Left colon (tissue), 2 donors: ENCODE measurements around the gene BFSP2. TPM values are rescaled to one million over a fixed set of nuclear protein-coding genes. Genes with fewer than 3 reads are reported as not detected.

Experiments
- ATAC-seq: fragments of 200-7000 bp; cut with Tn5 transposase; one replicate; pipeline ENCODE4 v1.9.1; 2020; ENCODE audit warnings: mild to moderate bottlenecking, moderate library complexity
- DNase-seq, 2 donors: peaks; one replicate each; pipeline ENCODE4 v3.0.0-alpha.2; 2020
- intact Hi-C, 2 donors: fragments of 100-400 bp; cut with DNase I in 1 of 2; cut with micrococcal nuclease in 1 of 2; formaldehyde crosslinking; loops; one replicate each; pipeline versions ENCODE4 v1.11.2 to v1.14.0; 2022; cut with DNase I, micrococcal nuclease
- total RNA-seq, 2 donors: library from RNA; stranded (reverse); fragmentation: NEBNext Ultra II Directional; extraction: Animal tissue kit (Norgen Biotek cat#: 25700); gene quantifications; one replicate each; pipeline ENCODE4 v1.2.1, GENCODE V29; 2021
- donor health status: DM: no; HTN: no; CAD: no.
- donor health status: DM: yes; HTN: yes; CAD: no.

Gene BFSP2
- total RNA-seq, 2 donors from 2014 or later: not detected

DNA sequence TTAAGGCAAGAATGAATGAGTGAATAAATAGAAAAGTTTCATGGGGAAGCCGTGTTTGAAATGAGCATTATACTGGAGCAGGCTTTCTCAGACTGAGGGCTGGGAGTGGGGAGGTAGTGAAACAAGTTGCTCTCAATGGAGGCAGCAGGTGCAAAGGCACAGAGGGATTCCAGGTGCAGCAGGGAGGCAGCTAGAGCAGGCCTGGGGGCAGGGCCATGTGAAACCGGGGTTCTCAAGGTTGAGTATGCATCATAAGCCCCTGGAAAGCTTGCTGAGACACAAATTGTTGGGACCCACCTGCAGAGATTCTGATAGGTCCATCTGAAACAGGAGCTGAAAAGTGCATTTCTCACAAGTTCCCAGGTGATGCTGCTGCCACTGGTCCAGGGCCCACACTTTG lies 45.3 kb downstream of the BFSP2 start:
- DNase-seq (peak in 1 of 2 donors; percentile 37), ATAC-seq (no peak)
- intact Hi-C loops: no loop called here

- intact Hi-C loops: no loop called here
- ATAC-seq: no peak
- no peak for DNase-seq
These were observed 48.1 kb downstream of the BFSP2 start for GRCh38 chr3:133447750-133448477.

DNA sequence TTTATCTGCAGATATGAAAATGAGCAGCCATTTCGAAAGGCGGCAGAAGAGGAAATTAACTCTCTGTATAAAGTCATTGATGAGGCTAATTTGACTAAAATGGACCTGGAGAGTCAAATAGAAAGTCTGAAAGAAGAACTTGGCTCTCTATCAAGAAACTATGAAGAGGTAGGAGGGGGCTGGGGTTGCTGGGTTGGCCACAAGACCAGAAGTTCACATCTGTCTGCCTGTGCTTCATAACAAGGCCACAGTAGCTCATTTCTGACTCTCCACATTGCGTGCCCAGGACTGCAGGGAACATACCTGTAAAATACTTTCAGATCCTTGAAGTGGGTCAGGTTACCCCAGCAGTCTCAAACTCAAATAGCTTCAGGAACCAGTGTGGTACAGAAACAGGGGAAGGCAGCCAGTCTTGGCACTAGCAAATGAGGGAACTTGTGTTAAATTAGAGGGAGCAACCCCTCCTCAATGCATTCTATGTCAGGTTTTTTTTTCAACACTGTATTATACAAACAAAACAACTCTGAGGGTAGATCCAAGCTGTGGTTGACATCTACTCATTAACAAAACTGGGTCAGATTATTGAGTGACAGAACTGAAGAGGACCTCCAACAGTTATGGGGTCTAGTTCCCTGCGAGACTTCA lies 48.7 kb downstream of the BFSP2 start:
- intact Hi-C loops: no loop called here
- ATAC-seq (no peak), DNase-seq (peak in 1 of 2 donors; percentile 30)

DNA sequence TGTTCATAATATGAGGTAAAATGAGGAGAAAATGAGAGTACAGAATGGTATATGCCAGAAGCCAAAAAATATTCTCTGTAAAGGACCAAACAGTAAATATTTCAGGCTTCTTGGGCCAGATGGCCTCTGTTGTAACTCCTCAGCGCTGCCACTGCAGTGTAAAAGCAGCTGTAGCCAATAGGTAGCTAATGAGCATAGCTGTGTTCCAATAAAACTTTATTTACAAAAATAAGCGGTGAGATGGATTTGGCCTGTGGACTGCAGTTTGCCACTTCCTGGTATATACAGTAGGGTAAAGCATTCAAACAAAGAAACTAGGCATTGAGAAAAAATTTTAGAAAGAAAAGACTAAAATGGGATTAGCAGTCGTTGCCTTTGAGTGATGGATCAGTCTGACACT lies 51.5 kb downstream of the BFSP2 start:
- intact Hi-C loops: no loop called here
- ATAC-seq: no peak
- no peak for DNase-seq

- no peak for ATAC-seq
These were observed 52.9 kb downstream of the BFSP2 start for GRCh38 chr3:133452641-133453319.

DNA sequence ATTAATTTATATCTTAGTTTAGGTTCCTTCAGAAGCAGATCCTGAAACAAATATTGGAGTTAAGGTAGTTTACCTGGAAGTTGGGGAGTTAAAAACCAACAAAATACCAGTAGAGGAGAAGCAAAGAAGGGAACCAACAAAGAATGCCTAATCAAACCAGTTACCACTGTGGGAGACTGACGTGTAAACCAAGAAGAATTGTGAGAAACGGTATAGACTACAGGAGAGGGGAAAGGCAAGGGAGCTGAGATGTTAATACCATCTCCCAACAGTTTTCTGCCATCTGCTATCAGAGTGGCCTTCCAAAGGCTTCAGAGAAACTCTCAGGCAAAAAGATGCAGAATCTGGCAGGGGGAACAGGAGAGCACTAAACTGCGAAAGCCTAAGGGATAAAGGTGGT lies 53.5 kb downstream of the BFSP2 start:
- DNase-seq (no peak), ATAC-seq (no peak)
- intact Hi-C loops: no loop called here

More at GRCh38 chr3:133452641-133453319, 52.9 kb downstream of the BFSP2 start:
- DNase-seq: no peak
- intact Hi-C loops: no loop called here

DNA sequence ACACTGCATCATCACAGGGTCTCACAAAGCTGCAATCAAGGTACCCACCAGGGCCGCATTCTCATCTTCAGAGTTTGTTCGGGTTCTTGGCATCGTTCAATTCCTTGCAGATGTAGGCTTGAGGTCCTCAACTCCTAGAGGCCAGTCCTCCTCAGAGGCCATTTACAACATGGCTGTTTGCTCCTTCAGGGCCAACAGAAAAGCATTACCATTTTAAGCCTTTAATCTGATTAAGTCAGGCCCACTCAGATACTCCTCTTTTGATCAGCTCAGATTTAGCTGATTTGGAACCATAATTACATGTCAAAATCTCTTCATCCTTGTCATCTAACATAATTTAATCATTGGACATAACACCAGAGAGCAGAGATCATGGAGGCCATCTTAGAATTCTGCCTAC lies 55.4 kb downstream of the BFSP2 start:
- intact Hi-C loops: no loop called here
- no peak for DNase-seq
- ATAC-seq: no peak

DNA sequence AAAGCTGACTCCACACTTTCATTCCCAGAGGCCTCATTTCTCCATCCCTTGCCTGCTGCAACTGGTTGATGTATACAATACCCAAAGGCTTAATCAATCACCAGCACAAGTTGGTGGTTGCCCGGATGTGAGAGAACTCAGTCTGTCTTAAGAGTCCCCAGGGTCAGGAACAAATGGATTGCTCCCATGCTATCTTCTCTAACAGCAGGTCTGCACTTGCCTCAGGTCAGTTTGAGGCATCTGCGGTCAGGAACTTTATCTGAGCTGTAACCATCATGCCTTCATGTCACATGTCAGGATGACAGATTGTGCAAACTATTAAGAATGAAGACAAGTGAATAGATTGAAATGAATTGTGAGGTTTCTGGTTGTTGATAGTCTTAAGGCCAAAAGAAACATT lies 56.1 kb downstream of the BFSP2 start:
- no peak for ATAC-seq
- intact Hi-C loops: no loop called here
- DNase-seq: no peak

DNA sequence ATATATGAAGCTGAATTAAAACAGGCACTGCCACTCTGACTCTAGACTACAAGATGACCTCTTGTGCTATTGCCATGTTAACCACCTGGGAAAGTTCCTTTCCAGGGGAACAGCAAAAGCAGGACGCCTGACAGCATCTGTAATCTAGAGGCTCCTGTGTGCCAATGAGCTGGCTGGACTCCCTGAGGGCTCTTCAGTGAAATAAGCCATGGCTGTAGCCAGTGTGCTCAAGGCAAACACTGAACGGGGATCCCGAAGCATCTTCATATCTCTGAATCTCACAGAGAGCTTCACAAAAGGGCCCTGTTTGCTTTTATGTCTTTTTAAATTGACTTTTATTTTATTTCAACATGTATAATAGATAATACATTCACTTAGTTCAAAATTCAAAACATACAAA lies 57.2 kb downstream of the BFSP2 start:
- ATAC-seq (no peak), DNase-seq (no peak)
- intact Hi-C loops: no loop called here

GRCh38 chr3:133457465-133458067 lies 57.7 kb downstream of the BFSP2 start:
- intact Hi-C loops: no loop called here
- DNase-seq (no peak), ATAC-seq (no peak)

- no peak for DNase-seq
- intact Hi-C loops: no loop called here
- ATAC-seq: peak; percentile 44
These were observed 59.5 kb downstream of the BFSP2 start for GRCh38 chr3:133459400-133459799.

- intact Hi-C loops: no loop called here
- DNase-seq (no peak), ATAC-seq (peak; percentile 42)
These were observed 61.0 kb downstream of the BFSP2 start for GRCh38 chr3:133460809-133461208.

- ATAC-seq: peak; percentile 87
- no peak for DNase-seq
- intact Hi-C loops: no loop called here
These were observed 61.4 kb downstream of the BFSP2 start for GRCh38 chr3:133461291-133461690.

GRCh38 chr3:133463347-133463860 lies 63.5 kb downstream of the BFSP2 start:
- intact Hi-C loops: no loop called here
- DNase-seq: peak in 1 of 2 donors; percentile 31
- peak; percentile 43 for ATAC-seq

DNA sequence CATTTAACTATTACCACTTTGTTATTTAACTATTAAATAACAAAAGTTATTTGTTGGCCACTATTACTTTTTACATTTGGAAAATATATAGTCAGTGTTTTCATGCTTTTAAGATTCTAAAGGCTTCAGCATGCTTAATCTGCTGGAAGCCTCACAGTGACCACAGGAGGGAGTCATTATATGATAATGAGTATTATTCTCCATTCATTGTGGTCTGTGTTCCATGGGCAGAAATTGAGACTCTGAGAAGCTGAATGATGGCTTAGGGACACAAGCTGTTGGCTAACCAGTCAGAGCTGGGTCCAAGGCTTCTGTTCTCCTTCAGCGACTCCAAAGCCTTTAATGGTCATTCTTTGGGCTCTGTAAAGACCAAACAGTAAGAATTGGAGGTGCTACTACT lies 64.7 kb downstream of the BFSP2 start:
- no peak for ATAC-seq
- intact Hi-C loops: no loop called here
- DNase-seq: no peak

DNA sequence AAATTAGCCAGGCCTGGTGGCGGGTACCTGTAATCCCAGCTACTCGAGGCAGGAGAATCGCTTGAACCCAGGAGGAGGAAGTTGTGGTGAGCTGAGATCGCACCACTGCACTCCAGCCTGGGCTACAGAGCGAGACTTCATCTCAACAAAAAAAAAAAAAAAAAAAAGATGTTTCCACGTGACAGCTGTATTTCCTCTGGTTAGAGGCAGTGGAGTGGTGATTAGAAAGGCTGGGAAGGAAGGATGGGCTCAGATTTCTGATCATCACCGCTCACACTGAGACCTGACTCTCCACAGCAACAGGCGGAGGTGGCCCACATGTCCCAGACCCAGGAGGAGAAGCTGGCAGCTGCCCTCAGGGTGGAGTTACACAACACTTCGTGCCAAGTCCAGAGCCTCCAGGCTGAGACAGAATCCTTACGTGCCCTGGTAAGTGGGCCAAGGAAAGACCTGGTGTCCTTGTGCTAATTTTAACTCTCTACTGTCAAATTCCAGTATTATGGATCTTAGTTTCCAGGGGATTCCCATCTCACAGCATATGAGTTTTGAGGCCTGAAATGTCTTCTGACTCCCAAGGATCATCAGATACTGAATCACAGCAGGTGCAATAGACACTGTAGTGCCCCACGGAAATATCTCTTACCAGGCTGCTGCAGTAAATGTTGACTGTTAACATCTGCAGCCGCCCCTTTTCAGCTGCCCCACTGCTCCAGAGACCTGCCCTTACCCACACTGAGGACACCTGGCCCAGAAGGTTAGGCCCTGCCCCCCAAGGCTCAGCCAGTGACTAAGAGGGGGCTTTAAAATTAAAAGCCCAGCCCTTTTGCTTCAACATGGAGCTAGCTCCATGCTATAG lies 66.9 kb downstream of the BFSP2 start:
- DNase-seq (no peak), ATAC-seq (no peak)
- intact Hi-C loops: no loop called here

DNA sequence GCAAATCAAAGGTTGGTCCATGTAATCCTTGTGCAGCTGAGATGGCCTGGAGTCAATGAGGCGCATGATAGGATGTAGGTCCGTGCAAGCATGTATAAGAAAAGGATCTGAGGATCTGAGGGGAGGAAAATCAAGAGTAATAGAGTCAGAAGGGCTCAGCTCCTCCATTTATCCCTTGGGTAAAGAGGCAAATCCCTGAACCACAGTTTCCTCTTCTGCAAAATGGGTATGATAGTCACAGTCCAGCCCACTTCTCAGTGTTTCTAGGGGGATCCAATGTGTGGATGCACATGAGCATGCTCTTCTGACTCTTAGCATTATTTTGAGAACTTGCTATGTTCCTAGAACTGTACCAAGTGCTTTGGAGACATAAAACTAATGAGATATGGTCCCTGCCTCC lies 67.9 kb downstream of the BFSP2 start:
- intact Hi-C loops: no loop called here
- DNase-seq: no peak
- no peak for ATAC-seq

DNA sequence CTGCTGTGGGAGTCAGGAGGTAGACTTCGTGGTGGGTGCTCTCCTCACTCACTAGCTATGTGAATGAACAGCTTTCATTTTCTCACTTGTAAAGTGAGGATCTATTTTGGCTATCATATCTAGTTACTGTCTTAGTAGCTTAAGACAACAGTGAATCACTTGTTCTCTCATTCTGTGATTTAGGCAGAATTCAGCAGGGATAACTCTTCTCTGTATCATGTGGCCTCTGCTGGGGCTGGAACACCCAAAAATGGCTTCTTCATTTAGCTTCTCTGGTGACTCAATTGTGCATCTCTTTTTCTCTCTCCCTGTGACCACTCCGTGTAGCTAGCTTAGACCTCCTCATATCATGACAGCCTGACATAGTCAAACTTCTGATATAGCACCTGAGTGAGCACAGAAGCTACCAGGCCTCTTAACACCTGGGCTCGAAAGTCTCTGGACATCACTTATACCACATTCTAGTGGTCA lies 68.4 kb downstream of the BFSP2 start:
- intact Hi-C loops: no loop called here
- ATAC-seq (no peak), DNase-seq (no peak)
